HG02943 (cell line): Measurements from ENCODE around the gene KREMEN1.

Source experiments
- ATAC-seq: cut with Tn5 transposase; IDR thresholded peaks from one replicate; pipeline ENCODE4 v1.9.1; 2021; ENCODE audit warnings: mild to moderate bottlenecking, low read depth, moderate library complexity; ENCODE audit not compliant: unreplicated experiment

Gene KREMEN1

GRCh38 chr22:29216873-29217666, 144.2 kb downstream of the KREMEN1 start:
- no peak for ATAC-seq
